Vagina (tissue), 2 donors: ENCODE data around the gene POU2F1. TPM values are rescaled to one million over a fixed set of nuclear protein-coding genes. Genes with fewer than 3 reads are reported as not detected.
"Not testable (repeated sequence)": the region's sequence is repeated elsewhere in the genome, so short reads cannot be mapped to it uniquely, and the experiment has no call there.

Experiments
- DNase-seq, 2 donors: peaks; one replicate each; pipeline ENCODE4 v3.0.0-alpha.2; 2017; ENCODE audit errors: extremely low spot score in 2 of 2
- H3K27ac ChIP-seq: fragments of 200-600 bp; sonication (generic); one replicate; pipeline ENCODE4 v1.5.1; 2019
- H3K27me3 ChIP-seq: fragments of 200-600 bp; sonication (generic); one replicate; pipeline ENCODE4 v1.5.1; 2019
- H3K36me3 ChIP-seq, 2 donors: fragments of 200-600 bp; sonication (generic); one replicate each; pipeline ENCODE4 v1.5.1; 2017 to 2019
- H3K4me1 ChIP-seq: fragments of 200-600 bp; sonication (generic); one replicate; pipeline ENCODE4 v1.5.1; 2019
- H3K4me3 ChIP-seq, 2 donors: fragments of 200-600 bp; sonication (generic); 1 replicate in 1 of 2; 2 replicates in 1 of 2; pipeline ENCODE4 v1.5.1; 2016 to 2019
- H3K9me3 ChIP-seq: fragments of 200-600 bp; sonication (generic); one replicate; pipeline ENCODE4 v1.5.1; 2019
- CTCF ChIP-seq, 3 experiments: fragments of 450-650 bp in 2 of 3; fragments of 200-600 bp in 1 of 3; sonication (generic) in 1 of 3; IDR thresholded peaks; one replicate each; pipeline ENCODE4 v1.5.1; 2017 to 2019; ENCODE audit warnings: antibody characterized with exemption in 3 of 3, mild to moderate bottlenecking in 2 of 3, moderate library complexity in 2 of 3
- POLR2A ChIP-seq, 2 donors: fragments of 450-650 bp; IDR thresholded peaks; one replicate each; pipeline ENCODE4 v1.6.1; 2017; ENCODE audit warnings: antibody characterized with exemption in 2 of 2, mild to moderate bottlenecking in 2 of 2, moderate library complexity in 2 of 2
- POLR2AphosphoS5 ChIP-seq, 2 donors: sonication (generic); formaldehyde crosslinking; IDR thresholded peaks; one replicate each; pipeline ENCODE4 v1.9.0; 2017; ENCODE audit warnings: antibody characterized with exemption in 2 of 2, mild to moderate bottlenecking in 2 of 2, low read depth in 1 of 2; ENCODE audit not compliant: insufficient read depth in 1 of 2
- intact Hi-C: fragments of 100-400 bp; cut with DNase I; formaldehyde crosslinking; loops from one replicate; pipeline ENCODE4 v1.15.1; 2023
- total RNA-seq: library from RNA; depleted of rRNA; stranded (reverse); fragments of >200 nt; gene quantifications from one replicate; pipeline ENCODE4 v1.2.3, GENCODE V29; 2016

The POU2F1 gene
- total RNA-seq, 1 donor from 2014 or later = 10.8 TPM

- H3K27ac ChIP-seq = no peak overlapping the region
- no peaks in the 10 kb centered on the region for H3K27me3 ChIP-seq
- TF ChIP-seq CTCF (IDR thresholded peaks at IDR 0.05) = no peak
- TF ChIP-seq POLR2AphosphoS5 (IDR thresholded peaks at IDR 0.05; ENCODE audit: insufficient read depth in 1 of 2, low read depth in 1 of 2) = no peak
- TF ChIP-seq POLR2A (IDR thresholded peaks at IDR 0.05) = no peak
- H3K4me3 ChIP-seq = no peak overlapping the region
- no peaks in the 10 kb centered on the region for H3K36me3 ChIP-seq
- DNase-seq = no peak
- no peaks in the 10 kb centered on the region for H3K9me3 ChIP-seq
- no peaks in the 10 kb centered on the region for H3K4me1 ChIP-seq
- intact Hi-C loops = no loop called here
These were observed 19.9 kb upstream of the POU2F1 start for GRCh38 chr1:167200749-167201148.

DNA sequence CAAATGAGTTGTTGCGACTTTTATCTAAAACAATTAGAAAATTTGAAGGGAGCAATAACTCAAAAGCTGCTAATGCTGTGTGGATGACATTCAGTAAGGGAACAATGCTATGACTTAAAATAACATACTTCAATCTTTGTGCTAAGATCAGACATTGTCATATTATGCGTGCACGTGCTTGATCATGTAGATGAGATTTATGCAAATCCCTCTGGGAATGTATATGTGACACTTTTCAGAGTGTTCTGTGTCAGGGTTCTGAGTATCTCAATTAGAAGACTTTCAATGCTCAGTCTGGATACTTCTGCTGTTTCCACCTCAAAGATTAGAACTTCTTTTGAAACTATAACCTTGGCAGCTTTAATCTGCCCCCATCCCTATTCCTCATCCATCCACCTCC, 18.6 kb upstream of the POU2F1 start:
- Histone ChIP-seq H3K27me3 (no peaks in the 10 kb centered on the region), H3K4me1 (no peaks in the 10 kb centered on the region), H3K9me3 (no peaks in the 10 kb centered on the region), H3K27ac (no peak overlapping the region), H3K36me3 (no peaks in the 10 kb centered on the region), H3K4me3 (no peak overlapping the region)
- DNase-seq = no peak
- TF ChIP-seq POLR2AphosphoS5 (IDR thresholded peaks at IDR 0.05; ENCODE audit: insufficient read depth in 1 of 2, low read depth in 1 of 2) (no peak), POLR2A (IDR thresholded peaks at IDR 0.05) (no peak), CTCF (IDR thresholded peaks at IDR 0.05) (no peak)
- intact Hi-C loops = no loop called here

DNA sequence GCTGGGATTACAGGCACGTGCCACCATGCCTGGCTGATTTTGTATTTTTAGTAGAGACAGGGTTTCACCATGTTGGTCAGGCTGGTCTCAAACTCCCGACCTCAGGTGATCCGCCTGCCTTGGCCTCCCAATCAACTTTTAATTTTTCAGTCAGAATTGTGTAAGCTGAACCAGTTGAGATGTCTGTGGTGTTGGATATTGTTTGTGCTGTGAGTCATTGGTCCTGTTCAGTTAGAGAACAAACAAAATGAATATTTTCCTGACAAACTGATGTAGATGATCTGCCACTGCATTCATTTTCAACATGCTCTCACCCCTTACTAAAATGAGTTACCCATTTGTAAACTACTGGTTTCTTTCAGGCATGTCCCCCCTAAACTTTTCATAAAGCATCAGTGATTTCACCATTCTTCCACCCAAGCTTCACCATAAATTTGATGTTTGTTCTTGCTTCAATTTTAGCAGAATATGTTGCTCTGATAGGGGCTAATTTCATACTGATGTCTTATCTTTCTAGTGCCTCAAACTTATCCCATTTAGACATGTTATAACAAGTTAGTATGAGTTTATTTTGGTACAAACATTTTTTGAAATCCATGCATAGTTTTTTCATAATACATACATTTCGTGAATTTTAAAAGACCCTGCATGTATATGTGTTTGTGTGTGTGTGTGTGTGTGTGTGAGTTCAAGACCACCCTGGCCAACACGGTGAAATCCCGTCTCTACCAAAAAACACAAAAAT, 15.2 kb upstream of the POU2F1 start:
- H3K4me1 ChIP-seq, H3K27me3 ChIP-seq, H3K9me3 ChIP-seq, H3K27ac ChIP-seq, intact Hi-C loops, DNase-seq, H3K36me3 ChIP-seq, H3K4me3 ChIP-seq: not testable (repeated sequence)

GRCh38 chr1:167206166-167206835, 14.4 kb upstream of the POU2F1 start:
- Histone ChIP-seq H3K4me3 (no peak overlapping the region), H3K4me1 (no peaks in the 10 kb centered on the region), H3K27me3 (no peaks in the 10 kb centered on the region), H3K9me3 (no peaks in the 10 kb centered on the region), H3K27ac (no peak overlapping the region), H3K36me3 (no peaks in the 10 kb centered on the region)
- intact Hi-C loops = no loop called here
- TF ChIP-seq POLR2AphosphoS5 (IDR thresholded peaks at IDR 0.05; ENCODE audit: insufficient read depth in 1 of 2, low read depth in 1 of 2) (no peak), POLR2A (IDR thresholded peaks at IDR 0.05) (no peak), CTCF (IDR thresholded peaks at IDR 0.05) (no peak)
- DNase-seq = no peak

- no peak for DNase-seq
- Histone ChIP-seq H3K36me3 (no peaks in the 10 kb centered on the region), H3K27ac (no peak overlapping the region), H3K9me3 (no peaks in the 10 kb centered on the region), H3K4me1 (no peaks in the 10 kb centered on the region), H3K27me3 (no peaks in the 10 kb centered on the region), H3K4me3 (no peak overlapping the region)
- intact Hi-C loops = no loop called here
- TF ChIP-seq POLR2AphosphoS5 (IDR thresholded peaks at IDR 0.05; ENCODE audit: insufficient read depth in 1 of 2, low read depth in 1 of 2) (no peak), POLR2A (IDR thresholded peaks at IDR 0.05) (no peak), CTCF (IDR thresholded peaks at IDR 0.05) (no peak)
These were observed 12.6 kb upstream of the POU2F1 start for GRCh38 chr1:167207940-167208623.
